Measurements from ENCODE around the gene CTBP1. TPM values are rescaled to one million over a fixed set of nuclear protein-coding genes. Genes with fewer than 3 reads are reported as not detected.

Gene CTBP1
- total RNA-seq, 1 experiment from 2014 or later = 153 TPM

GRCh38 chr4:1169171-1169671, 79.7 kb downstream of the CTBP1 start:
- no peaks in the 10 kb centered on the region for H3K9me3 ChIP-seq (ENCODE audit: insufficient read depth, low read depth)
- intact Hi-C loops (cut with micrococcal nuclease; ENCODE audit: unreplicated experiment) = loop anchor here (5.0 kb wide), 1 partner anchor 78 kb away; the partner anchor contains the start of gene CTBP1
- CTCF ChIA-PET = no interaction called here
- H3K79me2 ChIP-seq (ENCODE audit: low read depth) = no peaks in the 10 kb centered on the region
- TF ChIP-seq EZH2 (IDR thresholded peaks at IDR 0.05; ENCODE audit: low read depth) = no peak
- TF ChIP-seq, protein P1, sequence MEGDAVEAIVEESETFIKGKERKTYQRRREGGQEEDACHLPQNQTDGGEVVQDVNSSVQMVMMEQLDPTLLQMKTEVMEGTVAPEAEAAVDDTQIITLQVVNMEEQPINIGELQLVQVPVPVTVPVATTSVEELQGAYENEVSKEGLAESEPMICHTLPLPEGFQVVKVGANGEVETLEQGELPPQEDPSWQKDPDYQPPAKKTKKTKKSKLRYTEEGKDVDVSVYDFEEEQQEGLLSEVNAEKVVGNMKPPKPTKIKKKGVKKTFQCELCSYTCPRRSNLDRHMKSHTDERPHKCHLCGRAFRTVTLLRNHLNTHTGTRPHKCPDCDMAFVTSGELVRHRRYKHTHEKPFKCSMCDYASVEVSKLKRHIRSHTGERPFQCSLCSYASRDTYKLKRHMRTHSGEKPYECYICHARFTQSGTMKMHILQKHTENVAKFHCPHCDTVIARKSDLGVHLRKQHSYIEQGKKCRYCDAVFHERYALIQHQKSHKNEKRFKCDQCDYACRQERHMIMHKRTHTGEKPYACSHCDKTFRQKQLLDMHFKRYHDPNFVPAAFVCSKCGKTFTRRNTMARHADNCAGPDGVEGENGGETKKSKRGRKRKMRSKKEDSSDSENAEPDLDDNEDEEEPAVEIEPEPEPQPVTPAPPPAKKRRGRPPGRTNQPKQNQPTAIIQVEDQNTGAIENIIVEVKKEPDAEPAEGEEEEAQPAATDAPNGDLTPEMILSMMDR (conservative IDR thresholded peaks at IDR 0.05) = no peak
- H3K36me3 ChIP-seq (ENCODE audit: low read depth) = no peaks in the 10 kb centered on the region
- H3K27ac ChIP-seq = no peak overlapping the region
- POLR2A ChIA-PET (ENCODE audit: unreplicated experiment) = no interaction called here
- H3K27me3 ChIP-seq (ENCODE audit: insufficient read depth, low read depth) = peaks cover 8% of the 10 kb centered on the region
- H3K9me2 ChIP-seq (ENCODE audit: insufficient read depth) = no peaks in the 10 kb centered on the region
- no peak overlapping the region for H3K4me3 ChIP-seq
- H3K4me1 ChIP-seq (replicated peaks; ENCODE audit: insufficient read depth) = no peaks in the 10 kb centered on the region
- no peaks in the 10 kb centered on the region for H4K20me1 ChIP-seq (ENCODE audit: insufficient read depth)
- no peak overlapping the region for H2AFZ ChIP-seq
- H3F3A ChIP-seq (ENCODE audit: insufficient read depth, low read depth) = no peaks in the 10 kb centered on the region; the same call in 1 of the 2 replicates
- DNase-seq = no peak
- no peak overlapping the region for H3K4me2 ChIP-seq
- no TSS peak for BruUV-seq (replicated peaks)

DNA sequence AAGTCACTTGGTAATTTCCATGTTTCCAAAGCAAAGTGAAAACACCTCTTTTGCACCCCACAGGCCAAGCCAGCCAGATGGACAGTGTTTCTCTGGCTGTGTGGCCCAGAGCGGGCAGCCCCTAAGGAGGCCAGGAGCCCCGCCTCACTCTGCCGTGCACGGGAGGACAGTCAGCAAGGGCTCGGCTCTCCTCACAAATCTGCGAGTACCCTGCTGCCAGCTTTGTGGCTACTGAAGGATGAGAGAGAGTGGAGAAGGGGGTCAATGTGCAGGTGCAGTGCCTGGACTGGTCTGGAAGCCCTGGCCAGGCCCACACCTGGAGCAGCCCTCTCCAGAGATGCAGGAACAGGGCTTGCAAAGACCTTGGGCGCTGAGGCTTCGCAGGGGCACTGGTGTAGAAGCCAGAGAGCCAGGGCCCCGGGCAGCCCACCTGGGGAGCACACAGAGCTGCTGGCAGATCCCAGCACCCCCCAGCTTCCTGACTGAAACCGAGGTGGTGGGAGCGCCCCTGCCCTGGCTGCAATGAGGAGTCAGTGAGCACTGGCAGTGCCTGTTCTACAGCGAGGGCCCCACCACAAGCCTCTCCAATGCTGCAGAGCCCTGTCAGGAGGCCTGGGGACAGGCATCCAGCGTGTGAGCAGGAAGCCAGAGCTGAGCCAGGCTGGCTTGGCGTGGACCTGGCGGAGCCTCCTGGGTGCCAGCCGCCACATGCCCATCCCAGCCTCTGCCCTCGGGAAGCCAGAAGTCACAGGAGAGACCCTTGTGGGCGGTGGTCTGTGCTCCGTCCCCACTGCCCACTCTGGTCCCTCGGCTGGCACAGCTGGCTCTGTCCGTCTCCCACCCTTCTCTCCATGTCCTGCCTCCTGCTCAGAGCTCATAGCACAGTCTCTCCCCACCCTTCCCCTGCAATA, 80.5 kb downstream of the CTBP1 start:
- ChIA-PET POLR2A (ENCODE audit: unreplicated experiment) (interaction anchor here (0.7 kb wide), 1 partner anchor 24 kb away, joined by 3 read pairs; no protein-coding TSS in a partner anchor), CTCF (no interaction called here)
- Histone ChIP-seq H3F3A (ENCODE audit: insufficient read depth, low read depth) (no peaks in the 10 kb centered on the region; the same call in 1 of the 2 replicates), H3K27me3 (ENCODE audit: insufficient read depth, low read depth) (peaks cover 8% of the 10 kb centered on the region), H2AFZ (no peak overlapping the region), H3K9me2 (ENCODE audit: insufficient read depth) (no peaks in the 10 kb centered on the region), H3K9me3 (ENCODE audit: insufficient read depth, low read depth) (no peaks in the 10 kb centered on the region), H3K36me3 (ENCODE audit: low read depth) (no peaks in the 10 kb centered on the region), H3K4me2 (peak overlapping the region; percentile 79), H3K4me1 (replicated peaks; ENCODE audit: insufficient read depth) (no peaks in the 10 kb centered on the region), H4K20me1 (ENCODE audit: insufficient read depth) (no peaks in the 10 kb centered on the region), H3K27ac (no peak overlapping the region), H3K4me3 (no peak overlapping the region), H3K79me2 (ENCODE audit: low read depth) (no peaks in the 10 kb centered on the region)
- BruUV-seq (replicated peaks) = no TSS peak
- intact Hi-C loops (cut with micrococcal nuclease; ENCODE audit: unreplicated experiment) = loop anchor here (5.0 kb wide), 1 partner anchor 79 kb away; the partner anchor contains the start of gene CTBP1
- TF ChIP-seq, protein P1 (conservative IDR thresholded peaks at IDR 0.05) = no peak
- no peak for TF ChIP-seq EZH2 (IDR thresholded peaks at IDR 0.05; ENCODE audit: low read depth)
- DNase-seq = no peak

GRCh38 chr4:1167244-1167949, 81.5 kb downstream of the CTBP1 start:
- H3K4me3 ChIP-seq = peak overlapping the region; percentile 54; the same call in 1 of the 2 replicates
- H3K4me1 ChIP-seq (replicated peaks; ENCODE audit: insufficient read depth) = no peaks in the 10 kb centered on the region
- peak overlapping the region; percentile 86 for H2AFZ ChIP-seq
- ChIA-PET CTCF (no interaction called here), POLR2A (ENCODE audit: unreplicated experiment) (interaction anchor here (0.6 kb wide), 1 partner anchor 163 kb away, joined by 4 read pairs; no protein-coding TSS in a partner anchor)
- H4K20me1 ChIP-seq (ENCODE audit: insufficient read depth) = no peaks in the 10 kb centered on the region
- H3K9me3 ChIP-seq (ENCODE audit: insufficient read depth, low read depth) = no peaks in the 10 kb centered on the region
- intact Hi-C loops (cut with micrococcal nuclease; ENCODE audit: unreplicated experiment) = loop anchor here (5.0 kb wide), 1 partner anchor 80 kb away; the partner anchor contains the start of gene CTBP1
- H3K9me2 ChIP-seq (ENCODE audit: insufficient read depth) = no peaks in the 10 kb centered on the region
- no peaks in the 10 kb centered on the region for H3K79me2 ChIP-seq (ENCODE audit: low read depth)
- H3K4me2 ChIP-seq = peak overlapping the region; percentile 79
- DNase-seq = peak; percentile 64 to 77
- no peak overlapping the region for H3K27ac ChIP-seq
- H3K36me3 ChIP-seq (ENCODE audit: low read depth) = no peaks in the 10 kb centered on the region
- peaks cover 7% of the 10 kb centered on the region for H3K27me3 ChIP-seq (ENCODE audit: insufficient read depth, low read depth)
- no peaks in the 10 kb centered on the region; the same call in 1 of the 2 replicates for H3F3A ChIP-seq (ENCODE audit: insufficient read depth, low read depth)
- BruUV-seq (replicated peaks) = TSS peak; percentile 65
- TF ChIP-seq EZH2 (IDR thresholded peaks at IDR 0.05; ENCODE audit: low read depth) = no peak
- TF ChIP-seq, protein P1 (conservative IDR thresholded peaks at IDR 0.05) = peak; percentile 83
